SK-N-SH treated with all-trans-retinoic acid at 6 μM for 48 hours (cell line): ENCODE results near the gene ATCAY.
A peak's percentile ranks its signal among the peaks of the same experiment; 100 is the strongest.

ENCODE experiments used
- ATAC-seq: fragments of 200-7000 bp; cut with Tn5 transposase; 3 replicates; pipeline ENCODE4 v1.9.1; 2020; ENCODE audit warnings: mild to moderate bottlenecking, moderate library complexity
- ARNTL ChIP-seq: fragments of 450-650 bp; formaldehyde crosslinking; IDR thresholded peaks from 2 replicates; pipeline ENCODE4 v1.5.0; 2020; ENCODE audit warnings: low read depth, mild to moderate bottlenecking, moderate library complexity, borderline replicate concordance
- BACH2 ChIP-seq: fragments of 250-450 bp; sonication (Bioruptor Pico); IDR thresholded peaks from 2 replicates; pipeline ENCODE4 v1.9.0; 2021; ENCODE audit warnings: mild to moderate bottlenecking, borderline replicate concordance
- CSDC2 ChIP-seq: fragments of 250-450 bp; sonication (Bioruptor Pico); IDR thresholded peaks from 2 replicates; pipeline ENCODE4 v1.5.0; 2020; ENCODE audit warnings: mild to moderate bottlenecking, moderate library complexity
- ESRRG ChIP-seq: fragments of 250-450 bp; sonication (Bioruptor Pico); IDR thresholded peaks from 2 replicates; pipeline ENCODE4 v1.6.1; 2021; ENCODE audit warnings: mild to moderate bottlenecking
- ISL1 ChIP-seq: fragments of 250-450 bp; sonication (Bioruptor Pico); IDR thresholded peaks from 2 replicates; pipeline ENCODE4 v2.1.2; 2022; ENCODE audit warnings: mild to moderate bottlenecking, moderate library complexity
- OSR1 ChIP-seq: fragments of 250-450 bp; sonication (Bioruptor Pico); IDR thresholded peaks from 2 replicates; pipeline ENCODE4 v1.8.0; 2022; ENCODE audit warnings: moderate library complexity, mild to moderate bottlenecking, inconsistent platforms
- SNAI2 ChIP-seq: fragments of 250-450 bp; sonication (Bioruptor Pico); IDR thresholded peaks from 2 replicates; pipeline ENCODE4 v1.5.0; 2020; ENCODE audit warnings: mild to moderate bottlenecking, moderate library complexity
- TCF4 ChIP-seq: fragments of 250-450 bp; sonication (Bioruptor Pico); IDR thresholded peaks from 2 replicates; pipeline ENCODE4 v1.8.0; 2021; ENCODE audit warnings: mild to moderate bottlenecking, moderate library complexity, borderline replicate concordance
- TOX ChIP-seq: fragments of 250-450 bp; sonication (Bioruptor Pico); IDR thresholded peaks from 2 replicates; pipeline ENCODE4 v1.8.0; 2021; ENCODE audit warnings: mild to moderate bottlenecking, moderate library complexity, borderline replicate concordance
- ZFP3 ChIP-seq: fragments of 250-450 bp; sonication (Bioruptor Pico); IDR thresholded peaks from 2 replicates; pipeline ENCODE4 v1.5.0; 2020; ENCODE audit warnings: mild to moderate bottlenecking, moderate library complexity
- ZNF70 ChIP-seq: fragments of 450-650 bp; formaldehyde crosslinking; IDR thresholded peaks from 2 replicates; pipeline ENCODE4 v1.5.0; 2020; ENCODE audit warnings: mild to moderate bottlenecking, moderate library complexity
- ZNF8 ChIP-seq: fragments of 450-650 bp; formaldehyde crosslinking; IDR thresholded peaks from 2 replicates; pipeline ENCODE4 v1.5.0; 2020; ENCODE audit warnings: mild to moderate bottlenecking, moderate library complexity
- TF ChIP-seq, protein P1 (sequence below): fragments of 250-450 bp; sonication (Bioruptor Pico); IDR thresholded peaks from 2 replicates; pipeline ENCODE4 v1.8.0; 2020; ENCODE audit warnings: mild to moderate bottlenecking, moderate library complexity, borderline replicate concordance
- TF ChIP-seq, protein P2 (sequence below): fragments of 250-450 bp; sonication (Bioruptor Pico); IDR thresholded peaks from 2 replicates; pipeline ENCODE4 v1.5.1; 2020; ENCODE audit warnings: low read depth, mild to moderate bottlenecking, moderate library complexity
- TF ChIP-seq, protein P3 (sequence below): fragments of 250-450 bp; sonication (Bioruptor Pico); IDR thresholded peaks from 2 replicates; pipeline ENCODE4 v1.5.1; 2021; ENCODE audit warnings: mild to moderate bottlenecking, moderate library complexity
- TF ChIP-seq, protein P4 (sequence below): fragments of 250-450 bp; sonication (Bioruptor Pico); IDR thresholded peaks from 2 replicates; pipeline ENCODE4 v1.5.0; 2020; ENCODE audit warnings: mild to moderate bottlenecking, moderate library complexity
- TF ChIP-seq, protein P5 (sequence below): fragments of 250-450 bp; sonication (Bioruptor Pico); IDR thresholded peaks from 2 replicates; pipeline ENCODE4 v1.8.0; 2021; ENCODE audit warnings: low read depth, mild to moderate bottlenecking, moderate library complexity, borderline replicate concordance

The ATCAY gene

DNA sequence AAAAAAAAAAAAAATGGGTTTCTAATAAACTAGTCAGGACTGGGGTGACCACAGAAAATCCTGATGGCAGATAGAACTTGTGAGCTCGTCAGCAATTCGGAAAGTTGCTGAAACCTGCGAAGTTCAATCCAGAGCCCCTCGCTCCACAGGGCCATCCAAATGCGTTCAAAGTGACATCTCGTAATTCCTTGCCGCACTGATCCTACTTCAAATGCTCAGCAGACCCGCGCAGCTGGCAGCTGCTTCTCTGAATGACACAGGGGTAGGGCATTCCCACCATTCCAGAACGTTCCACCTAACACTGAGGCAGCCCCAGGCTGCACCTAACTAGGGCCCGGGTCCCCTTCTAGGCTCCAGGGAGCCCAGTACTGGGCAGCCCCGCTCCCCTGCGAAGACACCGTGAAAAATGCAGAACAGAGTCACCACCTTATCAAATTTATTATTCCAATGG lies 95.2 kb downstream of the ATCAY start:
- TF ChIP-seq, protein P1, sequence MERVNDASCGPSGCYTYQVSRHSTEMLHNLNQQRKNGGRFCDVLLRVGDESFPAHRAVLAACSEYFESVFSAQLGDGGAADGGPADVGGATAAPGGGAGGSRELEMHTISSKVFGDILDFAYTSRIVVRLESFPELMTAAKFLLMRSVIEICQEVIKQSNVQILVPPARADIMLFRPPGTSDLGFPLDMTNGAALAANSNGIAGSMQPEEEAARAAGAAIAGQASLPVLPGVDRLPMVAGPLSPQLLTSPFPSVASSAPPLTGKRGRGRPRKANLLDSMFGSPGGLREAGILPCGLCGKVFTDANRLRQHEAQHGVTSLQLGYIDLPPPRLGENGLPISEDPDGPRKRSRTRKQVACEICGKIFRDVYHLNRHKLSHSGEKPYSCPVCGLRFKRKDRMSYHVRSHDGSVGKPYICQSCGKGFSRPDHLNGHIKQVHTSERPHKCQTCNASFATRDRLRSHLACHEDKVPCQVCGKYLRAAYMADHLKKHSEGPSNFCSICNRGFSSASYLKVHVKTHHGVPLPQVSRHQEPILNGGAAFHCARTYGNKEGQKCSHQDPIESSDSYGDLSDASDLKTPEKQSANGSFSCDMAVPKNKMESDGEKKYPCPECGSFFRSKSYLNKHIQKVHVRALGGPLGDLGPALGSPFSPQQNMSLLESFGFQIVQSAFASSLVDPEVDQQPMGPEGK (CRISPR knock-in tag) = no peak
- TF ChIP-seq, protein P2, sequence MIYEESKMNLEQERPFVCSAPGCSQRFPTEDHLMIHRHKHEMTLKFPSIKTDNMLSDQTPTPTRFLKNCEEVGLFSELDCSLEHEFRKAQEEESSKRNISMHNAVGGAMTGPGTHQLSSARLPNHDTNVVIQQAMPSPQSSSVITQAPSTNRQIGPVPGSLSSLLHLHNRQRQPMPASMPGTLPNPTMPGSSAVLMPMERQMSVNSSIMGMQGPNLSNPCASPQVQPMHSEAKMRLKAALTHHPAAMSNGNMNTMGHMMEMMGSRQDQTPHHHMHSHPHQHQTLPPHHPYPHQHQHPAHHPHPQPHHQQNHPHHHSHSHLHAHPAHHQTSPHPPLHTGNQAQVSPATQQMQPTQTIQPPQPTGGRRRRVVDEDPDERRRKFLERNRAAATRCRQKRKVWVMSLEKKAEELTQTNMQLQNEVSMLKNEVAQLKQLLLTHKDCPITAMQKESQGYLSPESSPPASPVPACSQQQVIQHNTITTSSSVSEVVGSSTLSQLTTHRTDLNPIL (CRISPR knock-in tag) = 0 out of 2 replicates have a peak, but pooled peaks have one; percentile 34
- TF ChIP-seq ARNTL = no peak
- no peak for ATAC-seq

DNA sequence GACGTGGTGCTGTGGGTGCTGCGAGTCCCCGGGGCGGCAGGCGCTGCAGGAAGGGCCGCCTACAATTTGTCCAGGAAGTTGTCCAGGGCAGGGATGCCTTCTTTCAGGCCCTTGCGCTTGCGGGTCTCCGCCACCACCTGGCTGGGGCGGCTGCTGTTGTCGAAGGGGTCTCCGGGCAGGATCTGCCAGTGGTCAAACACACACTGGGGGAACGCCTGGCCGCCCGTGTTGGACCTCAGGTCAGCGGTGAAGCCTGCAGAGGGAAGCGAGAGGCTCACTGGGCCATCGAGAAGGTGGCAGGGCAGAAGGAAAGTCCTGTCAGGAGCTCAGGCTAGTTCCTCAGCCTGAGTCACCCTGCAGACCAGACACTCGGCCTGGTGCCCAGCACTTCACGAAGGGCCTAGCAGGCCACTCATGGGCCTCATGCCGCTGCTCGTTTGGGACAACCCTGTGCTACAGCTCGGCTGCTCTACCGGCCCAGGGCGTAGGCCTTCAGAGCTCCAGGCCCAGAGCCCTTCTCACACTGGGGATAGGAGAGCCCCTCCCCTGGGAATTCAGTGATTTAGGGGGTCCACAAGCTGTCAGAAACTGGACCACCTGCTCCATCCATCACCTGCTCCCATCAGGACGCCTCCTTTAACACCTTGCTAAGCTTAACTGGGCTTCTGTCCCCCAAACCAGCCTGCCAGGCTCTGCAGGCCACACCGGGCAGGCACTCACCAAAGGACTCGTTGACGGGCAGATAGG lies 96.2 kb downstream of the ATCAY start:
- TF ChIP-seq, protein P3, sequence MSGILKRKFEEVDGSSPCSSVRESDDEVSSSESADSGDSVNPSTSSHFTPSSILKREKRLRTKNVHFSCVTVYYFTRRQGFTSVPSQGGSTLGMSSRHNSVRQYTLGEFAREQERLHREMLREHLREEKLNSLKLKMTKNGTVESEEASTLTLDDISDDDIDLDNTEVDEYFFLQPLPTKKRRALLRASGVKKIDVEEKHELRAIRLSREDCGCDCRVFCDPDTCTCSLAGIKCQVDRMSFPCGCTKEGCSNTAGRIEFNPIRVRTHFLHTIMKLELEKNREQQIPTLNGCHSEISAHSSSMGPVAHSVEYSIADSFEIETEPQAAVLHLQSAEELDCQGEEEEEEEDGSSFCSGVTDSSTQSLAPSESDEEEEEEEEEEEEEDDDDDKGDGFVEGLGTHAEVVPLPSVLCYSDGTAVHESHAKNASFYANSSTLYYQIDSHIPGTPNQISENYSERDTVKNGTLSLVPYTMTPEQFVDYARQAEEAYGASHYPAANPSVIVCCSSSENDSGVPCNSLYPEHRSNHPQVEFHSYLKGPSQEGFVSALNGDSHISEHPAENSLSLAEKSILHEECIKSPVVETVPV (CRISPR knock-in tag) = no peak
- TF ChIP-seq TCF4 (CRISPR knock-in tag) = no peak
- TF ChIP-seq ZFP3 = no peak
- TF ChIP-seq OSR1 (CRISPR knock-in tag) = no peak
- no peak for TF ChIP-seq TOX (CRISPR knock-in tag)
- TF ChIP-seq, protein P4, sequence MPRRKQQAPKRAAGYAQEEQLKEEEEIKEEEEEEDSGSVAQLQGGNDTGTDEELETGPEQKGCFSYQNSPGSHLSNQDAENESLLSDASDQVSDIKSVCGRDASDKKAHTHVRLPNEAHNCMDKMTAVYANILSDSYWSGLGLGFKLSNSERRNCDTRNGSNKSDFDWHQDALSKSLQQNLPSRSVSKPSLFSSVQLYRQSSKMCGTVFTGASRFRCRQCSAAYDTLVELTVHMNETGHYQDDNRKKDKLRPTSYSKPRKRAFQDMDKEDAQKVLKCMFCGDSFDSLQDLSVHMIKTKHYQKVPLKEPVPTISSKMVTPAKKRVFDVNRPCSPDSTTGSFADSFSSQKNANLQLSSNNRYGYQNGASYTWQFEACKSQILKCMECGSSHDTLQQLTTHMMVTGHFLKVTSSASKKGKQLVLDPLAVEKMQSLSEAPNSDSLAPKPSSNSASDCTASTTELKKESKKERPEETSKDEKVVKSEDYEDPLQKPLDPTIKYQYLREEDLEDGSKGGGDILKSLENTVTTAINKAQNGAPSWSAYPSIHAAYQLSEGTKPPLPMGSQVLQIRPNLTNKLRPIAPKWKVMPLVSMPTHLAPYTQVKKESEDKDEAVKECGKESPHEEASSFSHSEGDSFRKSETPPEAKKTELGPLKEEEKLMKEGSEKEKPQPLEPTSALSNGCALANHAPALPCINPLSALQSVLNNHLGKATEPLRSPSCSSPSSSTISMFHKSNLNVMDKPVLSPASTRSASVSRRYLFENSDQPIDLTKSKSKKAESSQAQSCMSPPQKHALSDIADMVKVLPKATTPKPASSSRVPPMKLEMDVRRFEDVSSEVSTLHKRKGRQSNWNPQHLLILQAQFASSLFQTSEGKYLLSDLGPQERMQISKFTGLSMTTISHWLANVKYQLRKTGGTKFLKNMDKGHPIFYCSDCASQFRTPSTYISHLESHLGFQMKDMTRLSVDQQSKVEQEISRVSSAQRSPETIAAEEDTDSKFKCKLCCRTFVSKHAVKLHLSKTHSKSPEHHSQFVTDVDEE (CRISPR knock-in tag) = no peak
- TF ChIP-seq, protein P5, sequence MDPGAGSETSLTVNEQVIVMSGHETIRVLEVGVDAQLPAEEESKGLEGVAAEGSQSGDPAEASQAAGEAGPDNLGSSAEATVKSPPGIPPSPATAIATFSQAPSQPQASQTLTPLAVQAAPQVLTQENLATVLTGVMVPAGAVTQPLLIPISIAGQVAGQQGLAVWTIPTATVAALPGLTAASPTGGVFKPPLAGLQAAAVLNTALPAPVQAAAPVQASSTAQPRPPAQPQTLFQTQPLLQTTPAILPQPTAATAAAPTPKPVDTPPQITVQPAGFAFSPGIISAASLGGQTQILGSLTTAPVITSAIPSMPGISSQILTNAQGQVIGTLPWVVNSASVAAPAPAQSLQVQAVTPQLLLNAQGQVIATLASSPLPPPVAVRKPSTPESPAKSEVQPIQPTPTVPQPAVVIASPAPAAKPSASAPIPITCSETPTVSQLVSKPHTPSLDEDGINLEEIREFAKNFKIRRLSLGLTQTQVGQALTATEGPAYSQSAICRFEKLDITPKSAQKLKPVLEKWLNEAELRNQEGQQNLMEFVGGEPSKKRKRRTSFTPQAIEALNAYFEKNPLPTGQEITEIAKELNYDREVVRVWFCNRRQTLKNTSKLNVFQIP = no peak
- TF ChIP-seq ISL1 = no peak
- TF ChIP-seq SNAI2 (CRISPR knock-in tag) = no peak
- no peak for TF ChIP-seq BACH2 (CRISPR knock-in tag)
- TF ChIP-seq, protein P1 (CRISPR knock-in tag) = no peak
- TF ChIP-seq CSDC2 (CRISPR knock-in tag) = no peak
- TF ChIP-seq ESRRG = no peak
- no peak for TF ChIP-seq ZNF70 (CRISPR knock-in tag)
- TF ChIP-seq ZNF8 (CRISPR knock-in tag) = no peak
- TF ChIP-seq, all 23 proteins: peak for 0
- peak; percentile 1; the same call in 2 of the 3 replicates for ATAC-seq
